Choroid plexus epithelial cell (primary cell): ENCODE data around the gene PLSCR1.

Experiments used
- DNase-seq: peaks from one replicate; pipeline ENCODE4 v3.0.0-alpha.2; 2010; ENCODE audit warnings: low read depth
- H3K4me3 ChIP-seq: 2 replicates; pipeline ENCODE4 v1.5.1; 2011; ENCODE audit warnings: low read depth, mild to moderate bottlenecking, control low read depth, low read length, moderate library complexity
- TF ChIP-seq, protein P1 (sequence below): conservative IDR thresholded peaks from 2 replicates; pipeline ENCODE4 v1.5.1; 2011; ENCODE audit warnings: low read depth, mild to moderate bottlenecking, control low read depth, inconsistent platforms, low read length, moderate library complexity

Gene PLSCR1

GRCh38 chr3:146542978-146543377 lies 1.4 kb downstream of the PLSCR1 start:
- DNase-seq: peak; percentile 38
- TF ChIP-seq, protein P1, sequence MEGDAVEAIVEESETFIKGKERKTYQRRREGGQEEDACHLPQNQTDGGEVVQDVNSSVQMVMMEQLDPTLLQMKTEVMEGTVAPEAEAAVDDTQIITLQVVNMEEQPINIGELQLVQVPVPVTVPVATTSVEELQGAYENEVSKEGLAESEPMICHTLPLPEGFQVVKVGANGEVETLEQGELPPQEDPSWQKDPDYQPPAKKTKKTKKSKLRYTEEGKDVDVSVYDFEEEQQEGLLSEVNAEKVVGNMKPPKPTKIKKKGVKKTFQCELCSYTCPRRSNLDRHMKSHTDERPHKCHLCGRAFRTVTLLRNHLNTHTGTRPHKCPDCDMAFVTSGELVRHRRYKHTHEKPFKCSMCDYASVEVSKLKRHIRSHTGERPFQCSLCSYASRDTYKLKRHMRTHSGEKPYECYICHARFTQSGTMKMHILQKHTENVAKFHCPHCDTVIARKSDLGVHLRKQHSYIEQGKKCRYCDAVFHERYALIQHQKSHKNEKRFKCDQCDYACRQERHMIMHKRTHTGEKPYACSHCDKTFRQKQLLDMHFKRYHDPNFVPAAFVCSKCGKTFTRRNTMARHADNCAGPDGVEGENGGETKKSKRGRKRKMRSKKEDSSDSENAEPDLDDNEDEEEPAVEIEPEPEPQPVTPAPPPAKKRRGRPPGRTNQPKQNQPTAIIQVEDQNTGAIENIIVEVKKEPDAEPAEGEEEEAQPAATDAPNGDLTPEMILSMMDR: no peak
- H3K4me3 ChIP-seq: peak overlapping the region; percentile 84

GRCh38 chr3:146542179-146542578 lies 2.2 kb downstream of the PLSCR1 start:
- TF ChIP-seq, protein P1: no peak
- peak overlapping the region; percentile 84 for H3K4me3 ChIP-seq
- DNase-seq: peak; percentile 87

- TF ChIP-seq, protein P1: no peak
- no peak for DNase-seq
- no peak overlapping the region for H3K4me3 ChIP-seq
These were observed 3.4 kb downstream of the PLSCR1 start for GRCh38 chr3:146540978-146541377.

DNA sequence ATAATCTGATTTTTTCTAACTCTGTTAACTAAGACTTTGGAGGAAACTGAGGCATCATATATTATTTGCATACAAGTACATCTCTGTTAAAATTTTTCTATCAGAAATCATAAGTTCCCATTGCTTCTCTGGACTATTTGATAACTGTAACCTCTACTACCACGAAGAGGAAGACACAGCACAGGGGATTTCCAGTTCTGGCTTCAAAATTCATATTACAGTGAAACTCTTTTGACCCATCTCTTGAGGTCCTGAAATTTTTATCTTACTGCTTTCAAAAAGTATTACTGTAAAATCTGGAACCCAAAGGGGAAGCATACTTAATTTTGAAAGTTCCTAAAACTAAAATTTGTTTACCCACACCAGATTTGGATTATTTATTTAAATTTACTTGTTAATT lies 4.2 kb downstream of the PLSCR1 start:
- TF ChIP-seq, protein P1: no peak
- DNase-seq: peak; percentile 43
- H3K4me3 ChIP-seq: peak overlapping the region; percentile 5

GRCh38 chr3:146539315-146539714 lies 5.1 kb downstream of the PLSCR1 start:
- peak; percentile 79 for DNase-seq

DNA sequence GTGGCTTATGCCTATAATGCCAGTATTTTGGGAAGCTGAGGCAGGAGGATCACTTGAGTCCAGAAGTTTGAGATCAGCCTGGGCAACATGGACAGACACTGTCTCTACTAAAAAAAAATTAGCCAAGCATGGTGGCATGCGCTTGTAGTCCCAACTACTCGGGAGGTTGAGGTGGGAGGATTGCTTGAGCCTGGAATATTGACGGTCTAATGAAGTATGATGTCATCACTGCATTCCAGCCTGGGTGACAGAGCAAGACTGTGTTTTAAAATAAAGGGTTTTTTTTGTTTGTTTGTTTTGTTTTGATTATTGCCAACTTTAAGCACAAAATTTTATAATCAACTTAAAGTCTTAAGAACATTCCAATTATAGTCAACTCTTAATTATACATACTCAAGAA lies 6.8 kb downstream of the PLSCR1 start:
- TF ChIP-seq, protein P1: no peak
- no peak for DNase-seq
- no peak overlapping the region for H3K4me3 ChIP-seq

More at GRCh38 chr3:146539315-146539714, 5.1 kb downstream of the PLSCR1 start:
- H3K4me3 ChIP-seq: no peak overlapping the region
- TF ChIP-seq, protein P1: no peak

DNA sequence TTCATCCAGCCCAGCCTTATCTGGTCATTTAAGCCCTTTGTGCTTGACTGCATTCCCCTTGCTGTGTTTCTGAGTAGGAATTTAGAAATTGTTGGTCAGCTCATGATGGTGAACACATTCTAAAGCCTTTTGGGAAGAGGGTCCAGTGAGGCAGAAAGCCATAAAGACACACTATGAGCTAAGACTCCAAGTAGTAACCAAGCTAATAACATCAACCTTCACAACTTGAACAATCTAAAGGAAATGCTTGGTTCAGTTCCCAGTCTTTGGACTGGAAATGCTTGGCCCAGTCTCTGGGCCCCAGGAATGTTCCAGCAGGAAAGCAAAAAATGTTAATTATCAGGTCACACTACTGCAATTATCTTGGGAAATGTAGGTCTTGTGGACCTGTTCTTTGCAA lies 7.7 kb downstream of the PLSCR1 start:
- H3K4me3 ChIP-seq: no peak overlapping the region
- TF ChIP-seq, protein P1: no peak
- peak; percentile 56 for DNase-seq
